HG03575 (cell line): ENCODE data around the gene YDJC.
"Not testable (repeated sequence)": the region's sequence is repeated elsewhere in the genome, so short reads cannot be mapped to it uniquely, and the experiment has no call there.

Source experiments
- ATAC-seq: cut with Tn5 transposase; IDR thresholded peaks from one replicate; pipeline ENCODE4 v1.9.1; 2021; ENCODE audit not compliant: unreplicated experiment, insufficient number of reproducible peaks, low FRiP score; ENCODE audit errors: extremely low read depth

YDJC gene

DNA sequence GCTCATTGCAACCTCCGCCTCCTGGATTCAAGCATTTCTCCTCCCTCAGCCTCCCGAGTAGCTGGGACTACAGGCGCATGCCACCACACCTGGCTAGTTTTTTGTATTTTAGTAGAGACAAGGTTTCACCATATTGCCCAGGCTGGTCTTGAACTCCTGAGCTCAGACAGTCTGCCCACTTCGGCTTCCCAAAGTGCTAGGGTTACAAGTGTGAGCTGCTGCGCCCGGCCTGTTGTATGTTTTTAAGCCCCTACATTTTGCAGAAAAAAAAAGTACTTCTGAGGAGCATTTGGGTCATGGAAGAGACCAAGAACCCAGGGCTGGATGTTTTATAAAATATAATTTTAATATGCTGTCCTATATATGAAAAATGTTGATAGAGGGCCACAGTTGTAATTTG, 12.5 kb downstream of the YDJC start:
- ATAC-seq = not testable (repeated sequence)

DNA sequence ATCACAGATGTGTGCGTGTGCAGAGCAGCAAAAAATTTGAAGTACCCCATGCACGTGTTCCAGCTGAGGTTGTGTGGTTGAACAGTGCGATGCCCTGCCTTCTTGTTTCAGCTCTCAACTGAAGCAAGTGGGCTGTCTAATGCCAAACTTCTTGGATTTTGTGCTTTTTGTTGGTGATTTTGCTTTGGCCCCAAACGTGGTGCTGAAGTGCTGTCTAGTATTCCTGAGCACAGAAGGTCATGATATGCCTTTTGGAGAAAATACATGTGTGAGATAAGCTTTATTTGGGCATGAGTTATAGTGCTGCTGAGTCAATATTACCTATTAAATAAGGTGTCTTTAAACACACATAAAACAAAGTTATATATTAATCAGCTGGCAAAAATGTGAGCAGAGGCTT, 14.1 kb downstream of the YDJC start:
- no peak for ATAC-seq

DNA sequence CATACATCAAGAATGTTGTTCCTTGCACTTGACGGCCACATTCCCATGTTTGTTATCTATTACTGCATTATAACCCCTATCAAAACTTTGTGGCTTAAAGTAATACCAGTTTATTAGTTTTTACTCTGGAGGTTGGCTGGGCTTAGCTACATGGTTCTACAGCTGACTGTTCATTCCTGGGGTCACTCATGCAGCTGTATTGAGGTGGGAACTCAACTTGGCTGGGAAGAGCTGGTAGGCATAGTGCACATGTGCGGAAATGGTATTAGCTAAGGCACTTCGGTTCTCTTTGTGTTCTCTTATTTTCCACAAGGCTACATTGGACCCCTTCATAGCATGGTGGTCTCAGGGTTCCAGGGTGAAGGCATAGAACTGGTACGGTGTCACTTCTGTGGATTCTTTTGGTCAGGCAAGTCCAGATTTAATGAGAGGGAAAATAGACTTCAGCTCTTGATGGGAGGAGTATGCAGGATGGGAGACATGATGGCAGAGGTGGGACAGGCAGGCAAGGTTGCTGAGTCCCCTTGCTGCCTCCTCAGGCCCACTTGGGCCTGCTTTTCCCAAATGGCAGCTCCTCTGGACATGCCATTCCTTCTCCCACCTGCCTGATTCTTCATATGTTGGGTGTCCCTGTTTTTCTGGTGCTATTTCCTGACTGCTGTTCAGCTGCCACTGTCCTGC, 16.1 kb downstream of the YDJC start:
- no peak for ATAC-seq

DNA sequence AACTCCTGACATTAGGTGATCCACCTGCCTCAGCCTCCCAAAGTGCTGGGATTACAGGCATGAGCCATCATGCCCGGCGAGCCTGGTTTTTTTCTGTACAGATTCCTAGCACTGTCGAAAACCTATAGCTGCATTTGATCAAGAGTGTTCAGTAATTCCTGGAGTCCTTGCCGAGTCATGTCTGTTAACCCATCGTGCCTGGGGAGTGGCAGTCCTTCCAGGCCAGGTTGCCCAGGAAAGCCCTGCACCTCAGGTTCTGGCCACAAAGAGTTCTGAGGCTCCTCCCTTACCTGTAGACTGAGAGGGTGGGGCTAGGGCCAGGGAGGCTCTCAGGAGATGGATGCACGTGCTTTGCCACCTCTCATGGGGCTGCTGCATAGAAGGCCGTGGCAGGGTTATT, 17.0 kb downstream of the YDJC start:
- ATAC-seq = no peak

DNA sequence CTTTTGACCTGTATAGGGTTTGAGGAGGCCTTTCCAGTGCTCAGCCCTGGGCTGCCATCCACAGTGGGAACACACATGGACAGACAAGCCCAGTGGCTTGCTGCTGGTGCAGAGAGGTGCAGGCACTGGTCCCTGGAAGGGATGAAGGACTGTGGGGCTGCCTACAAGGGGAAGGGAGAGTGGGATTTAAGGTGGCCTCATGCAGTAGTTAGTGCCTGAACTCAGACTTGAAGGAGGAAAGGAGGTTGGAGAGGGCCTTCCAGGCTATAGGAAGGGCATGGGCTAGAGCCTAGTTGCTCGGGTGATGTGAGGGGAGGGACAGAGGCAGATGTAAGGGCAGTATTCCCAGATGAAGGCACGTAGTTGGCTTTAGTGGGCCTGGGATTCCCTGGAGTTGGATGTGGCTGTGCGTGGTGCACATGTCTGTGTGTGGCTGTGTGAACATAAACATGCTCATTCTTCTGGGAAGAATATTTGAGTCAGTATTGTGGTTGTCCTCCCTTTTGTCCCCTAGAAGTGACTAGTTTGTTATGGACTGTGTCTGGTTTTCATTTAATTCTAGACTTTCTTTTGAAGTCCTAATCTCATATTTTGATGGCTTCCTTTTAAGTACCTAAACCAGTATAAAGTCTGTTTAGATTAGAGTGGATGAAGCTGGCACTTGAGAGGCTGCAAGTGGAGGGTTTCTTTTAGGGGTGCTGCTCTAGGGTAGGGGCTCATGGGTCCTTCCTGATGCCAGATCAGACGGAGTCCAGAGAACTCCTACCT, 18.4 kb downstream of the YDJC start:
- no peak for ATAC-seq

DNA sequence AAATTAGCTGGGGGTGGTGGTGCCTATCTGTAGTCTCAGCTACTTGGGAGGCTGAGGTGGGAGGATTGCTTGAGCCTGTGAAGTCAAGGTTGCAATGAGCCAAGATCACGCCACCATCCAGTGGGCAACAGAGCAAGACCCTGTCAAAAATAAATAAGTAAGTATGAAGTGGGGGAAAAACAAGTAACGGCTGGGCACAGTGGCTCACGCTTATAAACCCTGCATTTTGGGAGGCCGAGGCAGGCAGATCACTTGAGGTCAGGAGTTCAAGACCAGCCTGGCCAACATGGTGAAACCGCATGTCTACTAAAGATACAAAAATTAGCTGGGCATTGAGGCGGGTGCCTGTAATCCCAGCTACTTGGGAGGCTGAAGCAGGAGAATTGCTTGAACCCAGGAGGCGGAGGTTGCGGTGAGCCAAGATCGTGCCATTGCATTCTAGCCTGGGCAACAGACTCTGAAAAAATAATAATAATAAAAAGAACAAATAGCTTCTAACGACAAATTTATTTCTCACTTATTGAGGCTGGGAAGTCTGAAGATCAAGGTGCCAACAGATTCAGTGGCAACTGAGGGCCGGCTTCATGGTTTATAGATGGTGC, 20.2 kb downstream of the YDJC start:
- not testable (repeated sequence) for ATAC-seq

DNA sequence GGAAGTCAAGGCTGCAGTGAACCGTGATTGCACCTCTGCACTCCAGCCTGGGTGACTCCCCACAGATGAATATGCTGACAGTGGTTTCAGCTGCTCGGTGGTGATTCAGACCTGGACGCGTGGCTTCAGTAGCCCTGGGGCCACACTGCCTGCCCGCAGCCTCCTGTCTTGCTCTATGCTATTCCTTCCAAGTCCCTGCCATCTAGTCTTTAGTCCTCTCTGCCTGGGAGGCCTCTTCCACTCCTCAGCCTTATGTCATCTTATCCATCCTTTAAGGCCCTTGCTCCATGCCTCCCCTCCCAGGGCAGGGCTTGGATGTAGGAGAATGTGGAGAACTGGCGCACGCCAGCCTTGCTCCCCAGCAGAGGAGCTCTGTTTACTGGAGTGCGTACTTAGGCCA, 23.0 kb downstream of the YDJC start:
- ATAC-seq = no peak

DNA sequence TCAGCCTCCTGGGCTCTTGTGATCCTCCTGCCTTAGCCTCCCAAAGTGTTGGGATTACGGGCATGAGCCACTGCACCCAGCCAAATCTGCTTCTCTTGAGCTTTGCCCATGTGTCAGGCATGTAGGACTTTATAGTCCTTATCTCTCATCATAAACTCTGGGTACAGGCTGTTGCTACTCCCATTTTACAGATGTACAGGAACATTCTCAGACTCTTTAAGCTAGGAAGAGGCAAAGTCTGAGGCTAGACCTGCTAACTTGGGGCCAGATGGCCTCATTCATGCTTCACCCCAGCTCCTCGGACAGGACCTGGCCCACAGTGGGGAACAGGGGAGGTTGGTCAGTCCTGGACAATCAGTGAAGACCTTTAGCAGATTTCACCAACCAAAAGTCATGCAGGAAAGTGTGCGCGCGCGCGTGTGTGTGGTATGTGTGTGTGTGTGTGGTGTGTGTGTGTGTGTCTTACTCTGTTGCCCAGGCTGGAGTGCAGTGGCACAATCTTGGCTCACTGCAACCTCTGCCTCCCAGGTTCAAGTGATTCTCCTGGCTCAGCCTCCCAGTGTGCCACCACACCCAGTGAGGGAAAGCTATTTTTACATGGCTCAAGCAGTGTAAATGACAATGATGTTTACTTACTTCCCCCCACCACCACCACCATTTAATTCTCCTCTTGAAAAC, 23.8 kb downstream of the YDJC start:
- no peak for ATAC-seq

DNA sequence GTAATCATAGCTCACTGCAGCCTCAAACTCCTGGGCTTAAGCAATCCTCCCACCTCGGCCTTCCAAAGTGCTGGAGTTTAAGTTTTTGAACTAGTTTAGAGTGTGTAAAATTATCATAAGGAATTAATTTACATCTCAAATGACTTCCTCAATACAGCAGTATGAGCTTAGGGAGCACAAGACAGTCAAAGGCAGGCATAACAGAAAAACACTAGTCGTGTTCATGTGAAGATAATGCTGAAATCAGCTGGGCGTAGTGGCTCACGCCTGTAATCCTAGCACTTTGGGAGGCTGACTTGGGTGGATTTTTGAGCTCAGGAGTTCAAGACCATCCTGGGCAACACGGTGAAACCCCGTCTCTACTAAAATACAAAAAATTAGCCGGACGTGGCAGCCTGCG, 25.8 kb downstream of the YDJC start:
- ATAC-seq = no peak

DNA sequence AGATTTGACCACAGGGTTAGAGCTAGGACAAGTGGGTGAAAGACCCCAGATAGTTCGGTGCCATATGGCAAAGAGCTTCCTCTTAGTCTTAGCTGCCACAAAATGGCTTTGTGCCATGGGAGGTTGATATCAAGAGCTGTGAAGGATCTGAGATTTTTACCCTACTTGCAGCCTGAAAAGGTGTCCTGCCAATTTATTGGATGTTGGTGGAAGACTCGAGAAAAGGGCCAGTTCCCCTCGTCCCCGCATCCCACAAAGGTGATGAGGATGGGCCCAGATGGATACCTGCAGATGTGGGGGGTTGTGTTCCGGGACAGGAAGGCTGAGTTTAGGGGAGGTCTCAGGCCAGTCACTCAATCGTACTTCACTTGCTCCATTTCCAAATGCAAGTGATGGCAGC, 27.2 kb downstream of the YDJC start:
- no peak for ATAC-seq

DNA sequence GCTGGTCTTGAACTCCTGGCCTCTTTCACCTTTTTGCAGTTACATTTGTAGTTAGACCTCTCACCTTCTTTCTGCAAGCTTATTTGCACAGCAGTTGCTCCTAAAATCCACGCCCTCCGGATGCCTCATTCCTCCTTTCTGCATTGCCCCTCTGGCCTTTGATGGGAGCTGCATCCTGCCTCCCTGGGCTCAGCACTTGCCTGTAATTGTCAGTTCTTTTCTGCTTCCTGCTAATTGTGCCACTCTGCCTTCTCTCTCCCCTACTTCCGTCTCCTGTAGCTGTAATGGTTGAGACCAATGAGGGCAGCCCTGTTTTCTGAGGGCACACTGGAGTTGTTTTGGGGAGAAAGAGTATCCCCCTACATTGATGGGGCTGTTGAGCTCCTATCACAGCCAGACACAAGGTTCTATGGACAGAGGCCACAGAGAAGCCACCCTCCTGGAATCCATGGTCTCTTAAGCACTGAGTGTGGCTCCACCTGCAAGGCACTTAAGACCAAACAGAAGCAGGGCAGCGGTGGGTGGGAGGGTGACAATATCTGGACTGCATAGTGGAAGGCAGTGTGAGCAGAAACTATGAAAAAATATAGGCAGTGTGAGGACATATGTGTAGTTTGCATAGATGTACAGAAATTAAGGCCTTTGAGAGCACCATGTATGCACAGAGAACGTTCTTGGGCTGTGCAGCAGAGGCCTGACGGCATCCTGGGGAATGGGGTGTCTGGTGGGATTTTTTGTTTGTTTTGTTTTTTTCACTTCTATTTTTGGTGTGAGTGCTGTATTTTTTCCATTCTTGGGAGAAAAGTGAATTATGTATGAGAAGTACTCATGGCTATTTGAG, 30.5 kb downstream of the YDJC start:
- no peak for ATAC-seq

DNA sequence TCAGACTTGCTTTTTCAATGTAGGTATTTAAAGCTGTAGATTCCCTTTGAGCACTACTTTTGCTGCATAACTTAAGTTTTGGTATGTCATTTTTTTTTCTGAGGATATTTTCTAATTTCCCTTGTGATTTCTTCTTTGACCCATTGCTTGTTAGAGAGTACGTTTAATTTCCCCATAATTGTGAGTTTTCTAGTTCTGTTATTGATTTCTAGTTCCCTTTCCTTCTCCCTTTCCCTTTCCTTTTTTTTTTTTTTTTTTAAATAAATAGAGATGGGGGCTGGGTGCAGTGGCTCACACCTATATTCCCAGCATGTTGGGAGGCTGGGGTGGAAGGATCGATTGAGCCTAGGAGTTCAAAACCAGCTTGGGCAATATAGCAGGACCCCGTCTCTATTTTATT, 31.5 kb downstream of the YDJC start:
- no peak for ATAC-seq

DNA sequence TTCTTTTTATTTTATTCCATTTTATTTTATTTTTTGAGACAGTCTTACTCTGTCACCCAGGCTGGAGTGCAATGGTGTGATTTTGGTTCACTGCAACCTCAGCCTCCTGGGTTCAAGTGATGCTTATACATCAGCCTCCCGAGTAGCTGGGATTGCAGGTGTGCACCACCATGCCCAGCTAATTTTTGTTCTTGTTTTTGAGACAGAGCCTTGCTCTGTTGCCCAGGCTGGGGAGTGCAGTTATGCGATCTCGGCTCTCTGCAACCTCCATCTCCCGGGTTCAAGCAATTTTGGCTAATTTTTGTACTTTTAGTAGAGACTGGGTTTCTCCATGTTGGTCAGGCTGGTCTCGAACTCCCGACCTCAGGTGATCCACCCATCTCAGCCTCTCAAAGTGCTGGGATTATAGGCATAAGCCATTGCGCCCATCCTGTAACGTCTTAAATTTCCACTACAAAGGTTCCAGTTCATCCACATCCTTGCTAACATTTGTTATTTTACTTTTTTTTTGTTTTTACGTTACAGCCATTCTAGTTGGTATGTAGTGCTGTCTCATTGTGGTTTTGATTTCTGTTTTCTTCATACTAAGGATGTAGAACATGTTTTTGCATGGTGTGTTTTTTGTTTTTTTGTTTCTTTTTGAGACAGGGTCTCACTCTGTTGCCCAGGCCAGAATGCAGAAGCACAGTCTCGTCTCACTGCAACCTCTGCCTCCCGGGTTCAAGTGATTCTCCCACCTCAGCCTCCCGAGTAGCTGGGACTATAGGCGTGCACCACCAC, 33.3 kb downstream of the YDJC start:
- not testable (repeated sequence) for ATAC-seq

DNA sequence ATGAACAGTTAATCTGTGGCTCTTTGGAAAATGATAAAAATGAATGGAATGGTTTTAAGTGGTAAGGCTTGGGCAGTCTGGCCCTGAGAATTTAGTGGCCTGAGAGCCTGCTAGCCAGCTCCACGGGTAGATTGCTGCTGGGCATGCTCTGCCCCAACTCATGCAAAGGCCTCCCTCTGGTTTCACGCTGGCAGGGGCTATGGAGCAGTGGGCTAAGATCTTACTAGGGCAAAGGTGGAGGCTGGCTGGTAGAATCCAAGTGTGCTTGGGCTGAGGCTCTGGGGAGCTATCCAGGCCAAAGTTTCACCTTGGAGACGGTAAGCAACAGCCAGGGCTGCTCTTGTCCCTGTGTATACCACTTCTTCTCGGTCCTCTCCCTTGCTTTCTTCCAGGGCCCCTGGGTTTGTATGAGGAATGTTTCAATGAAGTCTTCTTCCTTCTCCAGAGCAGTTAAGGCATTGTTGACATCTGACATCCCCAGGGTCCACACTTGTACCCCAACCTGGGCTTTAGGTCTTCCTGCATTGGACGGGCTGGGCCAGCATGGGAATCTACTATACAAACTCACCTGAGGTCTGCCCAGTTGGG, 34.9 kb downstream of the YDJC start:
- no peak for ATAC-seq

DNA sequence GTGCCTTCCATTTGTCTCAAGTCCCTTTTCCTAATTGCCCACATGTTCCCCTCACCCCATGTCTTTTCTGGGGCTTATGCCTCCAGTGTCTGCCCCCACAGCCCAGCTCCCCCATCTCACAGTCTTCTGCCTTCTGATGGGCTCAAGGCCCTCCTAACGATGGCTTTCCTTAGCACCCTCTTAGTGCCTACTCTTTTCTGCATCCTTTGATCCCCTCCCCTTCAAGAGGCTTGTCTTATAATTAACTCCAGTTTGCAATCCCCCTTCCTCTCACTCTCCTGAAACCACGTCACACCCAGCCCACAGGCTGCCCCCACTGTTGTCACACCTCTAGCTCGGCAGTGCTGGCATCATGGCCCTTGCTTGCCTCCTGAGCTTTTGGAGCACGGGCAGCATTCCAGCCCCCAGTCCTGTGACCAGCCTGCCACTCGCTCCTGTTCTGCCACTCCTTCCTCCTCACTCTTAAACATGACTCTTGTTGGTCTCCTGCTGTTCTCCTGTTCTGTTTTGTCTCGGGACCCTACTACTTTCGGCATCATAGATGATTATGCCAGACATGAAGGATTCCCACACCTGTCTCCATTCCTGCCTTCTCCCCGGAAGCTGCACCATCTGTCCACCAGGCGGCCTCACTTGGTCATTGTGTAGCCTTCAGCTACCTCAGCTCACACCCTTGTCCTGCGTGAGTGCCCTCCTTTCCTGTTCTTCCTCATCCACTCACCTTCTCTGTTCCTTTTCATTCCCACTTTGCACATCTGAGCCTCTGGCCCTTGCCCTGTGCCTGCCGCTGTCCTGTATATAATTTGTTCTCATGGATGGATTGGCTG, 36.2 kb downstream of the YDJC start:
- no peak for ATAC-seq

DNA sequence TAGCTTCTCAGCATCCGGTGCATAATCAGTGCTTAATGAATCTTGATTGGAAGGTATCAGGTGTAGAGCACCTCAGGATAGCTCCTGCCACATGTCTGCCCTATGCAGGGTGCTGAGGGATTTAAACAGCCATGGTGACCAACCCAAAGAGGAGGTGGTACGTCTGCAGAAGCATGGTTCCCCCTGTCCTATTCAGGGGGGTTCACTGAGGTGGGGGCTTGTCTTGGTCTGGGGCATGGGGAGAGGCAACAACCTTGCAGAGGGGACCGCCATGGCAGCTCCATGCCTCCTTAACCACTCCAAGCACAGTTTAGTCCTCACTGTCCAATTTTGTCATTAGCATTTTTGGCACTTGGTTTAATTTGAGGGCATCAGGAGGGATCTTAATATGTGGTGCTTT, 37.4 kb downstream of the YDJC start:
- no peak for ATAC-seq

DNA sequence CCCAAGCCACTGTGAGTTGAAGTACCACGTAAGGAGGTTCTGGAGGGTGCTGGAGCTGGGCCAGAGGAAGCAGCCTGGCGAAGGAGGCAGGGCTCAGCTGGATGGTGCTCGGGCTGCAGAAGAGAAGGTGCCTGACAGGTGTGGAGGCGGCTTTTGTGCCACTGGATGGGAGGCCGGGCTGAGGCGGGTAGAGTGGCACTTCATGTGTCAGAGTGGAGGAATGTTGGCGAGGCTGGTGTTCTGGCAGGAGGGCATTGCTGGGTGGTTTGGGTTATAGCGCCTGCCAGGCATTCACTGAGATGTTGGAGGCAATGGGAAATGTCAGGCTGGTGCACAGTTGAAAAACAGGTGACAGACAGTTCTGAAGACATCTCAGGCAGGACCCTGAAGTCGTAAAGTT, 38.1 kb downstream of the YDJC start:
- ATAC-seq = no peak
